Activated CD8-positive, alpha-beta memory T cell treated with anti-CD3 and anti-CD28 coated beads for 4 hours (primary cell): ENCODE measurements around the gene DHX32.

Experiments
- DNase-seq, 2 donors: peaks; one replicate each; pipeline ENCODE4 v3.0.0-alpha.2; 2020; ENCODE audit warnings: low read depth in 2 of 2

Gene DHX32

DNA sequence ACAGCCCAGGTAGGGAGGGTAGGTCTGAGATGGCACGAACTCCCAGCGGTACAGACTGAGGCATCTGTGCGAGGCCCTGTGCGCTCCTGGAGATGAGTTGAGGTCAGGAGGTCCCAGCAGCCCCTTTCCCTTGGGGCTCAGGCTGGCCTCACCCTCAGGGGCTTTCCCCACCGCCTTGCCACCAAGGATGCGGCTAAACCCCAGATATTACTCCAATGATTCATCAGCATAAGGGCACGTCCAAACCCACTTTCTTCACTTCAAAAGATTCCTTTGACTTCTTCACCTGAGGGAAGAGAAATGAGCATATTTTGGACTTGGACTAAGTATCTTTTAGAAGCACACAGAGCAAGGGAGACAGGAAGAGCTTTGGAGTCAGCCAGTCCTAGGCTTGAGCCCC is 78.4 kb downstream of the DHX32 start:
- DNase-seq, result no peak

GRCh38 chr10:125802131-125802530 is 79.0 kb downstream of the DHX32 start:
- DNase-seq, result no peak

DNA sequence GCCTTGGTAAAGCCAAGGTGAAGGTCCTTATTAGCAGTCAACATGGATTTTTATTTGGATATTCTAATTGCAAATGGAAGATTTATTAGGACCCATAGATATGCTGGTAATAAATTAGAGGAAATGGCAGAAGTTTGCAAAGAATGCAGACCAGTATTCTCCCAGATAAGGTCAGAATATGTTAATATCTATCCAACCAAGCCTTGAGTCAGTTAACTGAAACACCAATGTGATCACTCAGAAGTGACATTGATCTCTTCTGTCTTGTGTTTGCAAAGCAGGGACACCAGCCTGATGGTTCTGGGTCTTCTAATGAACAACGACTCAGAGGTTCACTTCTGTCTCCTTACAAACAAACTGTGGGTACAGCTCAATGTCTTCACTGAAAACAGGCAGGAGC is 79.5 kb downstream of the DHX32 start:
- no peak for DNase-seq

- DNase-seq, result no peak
Measured at GRCh38 chr10:125799451-125800182, 81.5 kb downstream of the DHX32 start.

GRCh38 chr10:125797994-125798662 is 83.0 kb downstream of the DHX32 start:
- no peak for DNase-seq

GRCh38 chr10:125797424-125797823 is 83.7 kb downstream of the DHX32 start:
- no peak for DNase-seq

GRCh38 chr10:125795637-125796190 is 85.4 kb downstream of the DHX32 start:
- DNase-seq, result no peak

GRCh38 chr10:125795128-125795527 is 86.0 kb downstream of the DHX32 start:
- DNase-seq, result no peak

DNA sequence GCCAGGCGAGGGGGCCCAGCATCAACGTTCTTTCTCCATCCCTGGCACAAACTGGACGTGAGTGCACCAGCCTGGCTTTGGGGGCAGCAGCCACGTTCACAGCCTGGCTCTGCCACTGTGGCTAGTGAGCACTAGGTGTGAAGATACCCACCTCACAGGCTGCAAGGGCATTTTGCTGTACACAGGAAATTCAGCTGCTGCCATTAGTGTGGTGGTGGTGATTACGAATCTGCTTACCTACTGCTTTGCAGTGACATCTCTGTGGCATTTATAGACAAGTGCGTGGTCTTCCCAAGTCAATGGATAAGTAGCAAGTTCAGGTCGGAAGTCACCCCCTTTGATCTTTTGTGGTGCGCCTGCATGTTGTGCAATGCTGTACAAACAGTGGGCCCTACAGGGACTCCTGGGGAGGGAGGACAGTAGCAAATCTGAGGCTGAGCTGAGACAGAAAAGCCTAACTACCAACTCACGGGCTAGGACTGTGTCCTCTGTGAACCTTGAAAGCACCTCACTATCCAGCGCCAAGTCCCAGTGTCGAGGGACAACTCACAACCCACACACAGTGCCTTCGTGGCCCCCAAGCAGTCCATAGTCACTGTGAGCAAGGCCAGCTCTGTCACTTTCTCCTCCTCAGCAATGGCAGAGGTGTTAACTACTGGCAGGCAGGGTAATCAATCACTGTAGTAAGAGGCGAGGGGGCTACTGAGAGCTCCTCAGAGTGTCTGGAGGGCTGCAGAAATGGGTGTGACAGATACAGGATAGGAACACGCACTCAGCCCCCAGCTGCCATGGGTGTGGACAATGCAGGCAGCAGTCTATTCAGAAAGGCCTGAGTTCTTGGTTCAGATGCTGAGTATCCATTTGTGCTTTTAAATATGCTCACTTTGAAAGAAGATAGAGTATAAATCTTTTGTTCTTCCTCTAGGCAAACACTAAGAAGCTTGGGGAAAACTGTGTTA is 88.5 kb downstream of the DHX32 start:
- DNase-seq, result no peak

- no peak for DNase-seq
Measured at GRCh38 chr10:125788156-125789034, 92.7 kb downstream of the DHX32 start.
